HEK293T (cell line): ENCODE data around the gene KCNQ1.

Experiments
- BHLHE40 ChIP-seq: fragments of 450-650 bp; IDR thresholded peaks from 2 replicates; pipeline ENCODE4 v1.6.1; 2016; ENCODE audit warnings: mild to moderate bottlenecking, moderate library complexity, borderline replicate concordance
- CTBP1 ChIP-seq: fragments of 450-650 bp; IDR thresholded peaks from 2 replicates; pipeline ENCODE4 v1.6.1; 2016; ENCODE audit warnings: borderline replicate concordance
- ELF4 ChIP-seq: fragments of 450-650 bp; IDR thresholded peaks from 2 replicates; pipeline ENCODE4 v1.6.1; 2017; ENCODE audit warnings: antibody characterized with exemption
- FOXA1 ChIP-seq: fragments of 450-650 bp; IDR thresholded peaks from 2 replicates; pipeline ENCODE4 v1.6.1; 2016; ENCODE audit warnings: mild to moderate bottlenecking
- FOXK2 ChIP-seq: fragments of 450-650 bp; IDR thresholded peaks from 2 replicates; pipeline ENCODE4 v1.6.1; 2016; ENCODE audit warnings: mild to moderate bottlenecking
- FOXM1 ChIP-seq: fragments of 450-650 bp; IDR thresholded peaks from 2 replicates; pipeline ENCODE4 v1.6.1; 2017; ENCODE audit warnings: mild to moderate bottlenecking, borderline replicate concordance
- HDGF ChIP-seq: fragments of 450-650 bp; IDR thresholded peaks from 2 replicates; pipeline ENCODE4 v1.6.1; 2017; ENCODE audit warnings: antibody characterized with exemption, borderline replicate concordance
- L3MBTL2 ChIP-seq: fragments of 450-650 bp; conservative IDR thresholded peaks from 2 replicates; pipeline ENCODE4 v1.6.1; 2016; ENCODE audit warnings: mild to moderate bottlenecking
- LEF1 ChIP-seq: fragments of 450-650 bp; IDR thresholded peaks from 2 replicates; pipeline ENCODE4 v1.6.1; 2017; ENCODE audit warnings: mild to moderate bottlenecking, borderline replicate concordance
- NFRKB ChIP-seq: fragments of 450-650 bp; IDR thresholded peaks from 2 replicates; pipeline ENCODE4 v1.6.1; 2016; ENCODE audit warnings: mild to moderate bottlenecking, moderate library complexity
- SP1 ChIP-seq: fragments of 450-650 bp; IDR thresholded peaks from 2 replicates; pipeline ENCODE4 v1.6.1; 2017
- SUZ12 ChIP-seq: fragments of 450-650 bp; IDR thresholded peaks from 2 replicates; pipeline ENCODE4 v1.6.1; 2016; ENCODE audit warnings: mild to moderate bottlenecking
- ZNF384 ChIP-seq: fragments of 450-650 bp; IDR thresholded peaks from 2 replicates; pipeline ENCODE4 v1.6.1; 2016
- TF ChIP-seq, protein P1 (sequence below): fragments of 450-650 bp; IDR thresholded peaks from 2 replicates; pipeline ENCODE4 v1.6.1; 2016

DNA sequence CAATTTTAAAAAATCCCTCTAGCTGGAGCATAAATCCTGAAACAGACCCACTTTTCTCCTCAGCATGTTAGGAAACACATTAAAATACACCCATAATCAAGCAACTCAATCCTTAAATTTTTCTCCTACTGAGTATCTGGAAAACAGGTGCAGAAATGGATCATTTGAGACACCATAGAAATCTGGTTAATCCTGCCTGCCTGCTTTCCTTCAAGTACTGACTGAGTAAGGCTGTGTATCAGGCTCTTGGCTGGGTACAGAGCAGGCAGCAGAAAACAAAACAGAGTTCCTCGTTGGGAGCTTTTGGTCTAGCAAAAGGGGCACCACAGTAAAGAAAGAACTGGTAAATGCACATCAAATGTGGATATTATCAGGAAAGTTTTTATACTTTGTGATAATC lies 253.1 kb downstream of the KCNQ1 start:
- TF ChIP-seq, protein P1, sequence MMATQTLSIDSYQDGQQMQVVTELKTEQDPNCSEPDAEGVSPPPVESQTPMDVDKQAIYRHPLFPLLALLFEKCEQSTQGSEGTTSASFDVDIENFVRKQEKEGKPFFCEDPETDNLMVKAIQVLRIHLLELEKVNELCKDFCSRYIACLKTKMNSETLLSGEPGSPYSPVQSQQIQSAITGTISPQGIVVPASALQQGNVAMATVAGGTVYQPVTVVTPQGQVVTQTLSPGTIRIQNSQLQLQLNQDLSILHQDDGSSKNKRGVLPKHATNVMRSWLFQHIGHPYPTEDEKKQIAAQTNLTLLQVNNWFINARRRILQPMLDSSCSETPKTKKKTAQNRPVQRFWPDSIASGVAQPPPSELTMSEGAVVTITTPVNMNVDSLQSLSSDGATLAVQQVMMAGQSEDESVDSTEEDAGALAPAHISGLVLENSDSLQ, result no peak
- TF ChIP-seq LEF1 (no peak), NFRKB (no peak), CTBP1 (no peak), BHLHE40 (no peak), SP1 (no peak), SUZ12 (no peak), FOXK2 (no peak), L3MBTL2 (no peak), ZNF384 (no peak), HDGF (no peak), FOXA1 (no peak), ELF4 (no peak), FOXM1 (no peak)
